ENCODE measurements around the gene CCDC86.

DNA sequence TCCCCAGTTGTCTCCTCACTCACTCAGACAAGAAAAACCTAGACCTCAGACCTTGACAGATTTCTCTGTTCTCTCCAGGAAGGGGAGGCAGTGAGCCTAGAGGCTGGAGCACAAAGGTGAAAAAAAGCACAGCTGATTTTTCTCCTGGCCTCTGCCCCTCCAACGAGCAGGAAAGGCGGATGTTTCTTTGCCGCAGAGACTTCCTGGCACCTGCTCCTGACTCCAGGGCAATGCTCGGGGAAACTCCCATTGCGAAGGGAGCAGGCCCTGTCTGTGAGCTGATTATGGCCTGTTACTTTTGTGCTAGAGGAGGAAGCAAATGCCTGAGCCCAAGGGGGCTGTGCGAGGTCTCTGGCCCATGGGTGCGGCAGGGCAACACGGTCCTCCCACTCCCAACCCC, 31.3 kb upstream of the CCDC86 start:
- TF ChIP-seq, protein P1, sequence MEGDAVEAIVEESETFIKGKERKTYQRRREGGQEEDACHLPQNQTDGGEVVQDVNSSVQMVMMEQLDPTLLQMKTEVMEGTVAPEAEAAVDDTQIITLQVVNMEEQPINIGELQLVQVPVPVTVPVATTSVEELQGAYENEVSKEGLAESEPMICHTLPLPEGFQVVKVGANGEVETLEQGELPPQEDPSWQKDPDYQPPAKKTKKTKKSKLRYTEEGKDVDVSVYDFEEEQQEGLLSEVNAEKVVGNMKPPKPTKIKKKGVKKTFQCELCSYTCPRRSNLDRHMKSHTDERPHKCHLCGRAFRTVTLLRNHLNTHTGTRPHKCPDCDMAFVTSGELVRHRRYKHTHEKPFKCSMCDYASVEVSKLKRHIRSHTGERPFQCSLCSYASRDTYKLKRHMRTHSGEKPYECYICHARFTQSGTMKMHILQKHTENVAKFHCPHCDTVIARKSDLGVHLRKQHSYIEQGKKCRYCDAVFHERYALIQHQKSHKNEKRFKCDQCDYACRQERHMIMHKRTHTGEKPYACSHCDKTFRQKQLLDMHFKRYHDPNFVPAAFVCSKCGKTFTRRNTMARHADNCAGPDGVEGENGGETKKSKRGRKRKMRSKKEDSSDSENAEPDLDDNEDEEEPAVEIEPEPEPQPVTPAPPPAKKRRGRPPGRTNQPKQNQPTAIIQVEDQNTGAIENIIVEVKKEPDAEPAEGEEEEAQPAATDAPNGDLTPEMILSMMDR (conservative IDR thresholded peaks at IDR 0.05), result no peak
- TF ChIP-seq ZFX (IDR thresholded peaks at IDR 0.05), result no peak
